ENCODE data around the gene RUSC2. TPM values are rescaled to one million over a fixed set of nuclear protein-coding genes. Genes with fewer than 3 reads are reported as not detected.
"Not testable (repeated sequence)": the region's sequence is repeated elsewhere in the genome, so short reads cannot be mapped to it uniquely, and the experiment has no call there.

Gene RUSC2
- total RNA-seq, 4 donors from 2014 or later, result 43.8 to 85.4 (median 59.6) TPM

GRCh38 chr9:35487081-35487480, 2.8 kb upstream of the RUSC2 start:
- 89 to 94% methylated on average over 1 to 2 of the region's 2 CpGs for WGBS, 2 donors (ENCODE audit: low coverage in 1 of 2)
- H3K36me3 ChIP-seq, result no peaks in the 10 kb centered on the region
- no peak for ATAC-seq
- peaks cover 0 to 30% (median 8%) of the 10 kb centered on the region in 3 donors for H3K4me1 ChIP-seq
- TF ChIP-seq POLR2A (IDR thresholded peaks at IDR 0.05) (no peak), POLR2AphosphoS5 (IDR thresholded peaks at IDR 0.05) (no peak), EP300 (IDR thresholded peaks at IDR 0.05) (no peak), CTCF (IDR thresholded peaks at IDR 0.05) (no peak)
- no peaks in the 10 kb centered on the region for H3K27me3 ChIP-seq
- H3K4me3 ChIP-seq, result no peak overlapping the region
- H3K9me3 ChIP-seq, result no peaks in the 10 kb centered on the region
- no peak overlapping the region for H3K27ac ChIP-seq

- Histone ChIP-seq H3K4me3 (no peak overlapping the region), H3K27ac (peak overlapping the region in 3 of 4 donors; percentile 96 to 99 (median 98)), H3K9me3 (no peaks in the 10 kb centered on the region), H3K36me3 (no peaks in the 10 kb centered on the region), H3K27me3 (no peaks in the 10 kb centered on the region), H3K4me1 (peaks cover 0 to 39% (median 8%) of the 10 kb centered on the region in 3 donors)
- no peak for ATAC-seq
- 57 to 79% methylated on average over 6 to 9 of the region's 10 CpGs for WGBS, 2 donors (ENCODE audit: low coverage in 1 of 2)
- TF ChIP-seq EP300 (IDR thresholded peaks at IDR 0.05), result no peak
- no peak for TF ChIP-seq POLR2A (IDR thresholded peaks at IDR 0.05)
- no peak for TF ChIP-seq POLR2AphosphoS5 (IDR thresholded peaks at IDR 0.05)
These were observed 1.9 kb upstream of the RUSC2 start for GRCh38 chr9:35488021-35488420.

- TF ChIP-seq EP300 (IDR thresholded peaks at IDR 0.05), result no peak
- Histone ChIP-seq H3K36me3 (no peaks in the 10 kb centered on the region), H3K4me3 (peak overlapping the region; percentile 64 to 93), H3K9me3 (no peaks in the 10 kb centered on the region), H3K27me3 (no peaks in the 10 kb centered on the region), H3K4me1 (peaks cover 0 to 43% (median 8%) of the 10 kb centered on the region in 3 donors), H3K27ac (peak overlapping the region; percentile 82 to 99 (median 97))
- ATAC-seq, result no peak
- 66 to 79% methylated on average over 3 to 9 of the region's 10 CpGs for WGBS, 2 donors (ENCODE audit: low coverage in 1 of 2)
These were observed 1.2 kb upstream of the RUSC2 start for GRCh38 chr9:35488566-35489312.

- peak; percentile 37 for ATAC-seq
- WGBS, 2 donors (ENCODE audit: low coverage in 1 of 2), result 1 to 5% methylated on average over 8 to 13 of the region's 44 CpGs
These were observed 421 bp downstream of the RUSC2 start for GRCh38 chr9:35490155-35490909.

GRCh38 chr9:35490910-35491465, 1.1 kb downstream of the RUSC2 start:
- 16 to 31% methylated on average over 7 to 9 of the region's 12 CpGs for WGBS, 2 donors (ENCODE audit: low coverage in 1 of 2)
- Histone ChIP-seq H3K4me3 (peak overlapping the region; percentile 64 to 93), H3K4me1 (peaks cover 2 to 46% (median 8%) of the 10 kb centered on the region in 3 donors), H3K9me3 (no peaks in the 10 kb centered on the region), H3K27ac (peak overlapping the region; percentile 82 to 99 (median 97)), H3K36me3 (no peaks in the 10 kb centered on the region), H3K27me3 (no peaks in the 10 kb centered on the region)
- ATAC-seq, result no peak
- TF ChIP-seq POLR2AphosphoS5 (IDR thresholded peaks at IDR 0.05) (no peak), EP300 (IDR thresholded peaks at IDR 0.05) (no peak)

More at GRCh38 chr9:35490155-35490909, 421 bp downstream of the RUSC2 start:
- peaks cover 0 to 43% (median 8%) of the 10 kb centered on the region in 3 donors for H3K4me1 ChIP-seq
- no peak for TF ChIP-seq EP300 (IDR thresholded peaks at IDR 0.05)
- TF ChIP-seq CTCF (IDR thresholded peaks at IDR 0.05), result no peak
- TF ChIP-seq POLR2AphosphoS5 (IDR thresholded peaks at IDR 0.05), result no peak
- no peak for TF ChIP-seq POLR2A (IDR thresholded peaks at IDR 0.05)
- H3K9me3 ChIP-seq, result no peaks in the 10 kb centered on the region
- H3K4me3 ChIP-seq, result peak overlapping the region; percentile 64 to 93
- H3K27ac ChIP-seq, result peak overlapping the region; percentile 82 to 99 (median 97)
- no peaks in the 10 kb centered on the region for H3K27me3 ChIP-seq
- H3K36me3 ChIP-seq, result no peaks in the 10 kb centered on the region

- not testable (repeated sequence) for H3K36me3 ChIP-seq, H3K4me3 ChIP-seq, H3K27me3 ChIP-seq, H3K9me3 ChIP-seq, ATAC-seq
- H3K27ac ChIP-seq, result peak overlapping the region; percentile 82 to 99 (median 97)
- H3K4me1 ChIP-seq, result peaks cover 8 to 64% (median 9%) of the 10 kb centered on the region in 3 donors
- 88 to 100% methylated on average over 1 of the region's 1 CpG for WGBS, 2 donors (ENCODE audit: low coverage in 1 of 2)
These were observed 3.2 kb downstream of the RUSC2 start for GRCh38 chr9:35493119-35493518.
